C4-2B (cell line): Measurements from ENCODE around the gene IER5.

ENCODE experiments used
- H3K27ac ChIP-seq: fragments of 450-650 bp; 2 replicates; pipeline ENCODE4 v1.5.1; 2017
- ZFX ChIP-seq: fragments of 450-650 bp; IDR thresholded peaks from 2 replicates; pipeline ENCODE4 v1.6.1; 2017
- TF ChIP-seq, protein P1 (sequence below): fragments of 450-650 bp; conservative IDR thresholded peaks from 2 replicates; pipeline ENCODE4 v1.5.1; 2017; ENCODE audit warnings: mild to moderate bottlenecking

The IER5 gene

DNA sequence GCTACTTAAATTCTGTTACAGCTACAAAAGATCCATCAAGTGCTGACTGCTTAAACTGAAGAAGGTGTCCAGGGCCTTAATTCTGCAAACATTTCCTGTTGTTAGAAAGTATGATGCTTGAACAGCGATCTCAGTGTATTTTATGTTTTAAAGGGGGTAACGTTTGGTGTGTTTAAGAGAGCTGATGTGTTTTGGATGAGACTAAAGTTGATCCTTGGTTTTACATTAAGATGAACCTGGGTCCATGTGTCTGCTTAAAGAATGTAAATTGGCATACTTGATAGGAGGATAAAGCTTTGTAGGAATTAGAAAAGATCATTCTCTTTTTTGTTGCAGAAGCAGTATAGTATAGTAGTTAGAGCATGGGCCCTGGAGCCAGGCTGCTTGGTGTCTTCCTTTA is 3.6 kb downstream of the IER5 start:
- H3K27ac ChIP-seq: no peak overlapping the region
- TF ChIP-seq, protein P1, sequence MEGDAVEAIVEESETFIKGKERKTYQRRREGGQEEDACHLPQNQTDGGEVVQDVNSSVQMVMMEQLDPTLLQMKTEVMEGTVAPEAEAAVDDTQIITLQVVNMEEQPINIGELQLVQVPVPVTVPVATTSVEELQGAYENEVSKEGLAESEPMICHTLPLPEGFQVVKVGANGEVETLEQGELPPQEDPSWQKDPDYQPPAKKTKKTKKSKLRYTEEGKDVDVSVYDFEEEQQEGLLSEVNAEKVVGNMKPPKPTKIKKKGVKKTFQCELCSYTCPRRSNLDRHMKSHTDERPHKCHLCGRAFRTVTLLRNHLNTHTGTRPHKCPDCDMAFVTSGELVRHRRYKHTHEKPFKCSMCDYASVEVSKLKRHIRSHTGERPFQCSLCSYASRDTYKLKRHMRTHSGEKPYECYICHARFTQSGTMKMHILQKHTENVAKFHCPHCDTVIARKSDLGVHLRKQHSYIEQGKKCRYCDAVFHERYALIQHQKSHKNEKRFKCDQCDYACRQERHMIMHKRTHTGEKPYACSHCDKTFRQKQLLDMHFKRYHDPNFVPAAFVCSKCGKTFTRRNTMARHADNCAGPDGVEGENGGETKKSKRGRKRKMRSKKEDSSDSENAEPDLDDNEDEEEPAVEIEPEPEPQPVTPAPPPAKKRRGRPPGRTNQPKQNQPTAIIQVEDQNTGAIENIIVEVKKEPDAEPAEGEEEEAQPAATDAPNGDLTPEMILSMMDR: no peak
- TF ChIP-seq ZFX: no peak

DNA sequence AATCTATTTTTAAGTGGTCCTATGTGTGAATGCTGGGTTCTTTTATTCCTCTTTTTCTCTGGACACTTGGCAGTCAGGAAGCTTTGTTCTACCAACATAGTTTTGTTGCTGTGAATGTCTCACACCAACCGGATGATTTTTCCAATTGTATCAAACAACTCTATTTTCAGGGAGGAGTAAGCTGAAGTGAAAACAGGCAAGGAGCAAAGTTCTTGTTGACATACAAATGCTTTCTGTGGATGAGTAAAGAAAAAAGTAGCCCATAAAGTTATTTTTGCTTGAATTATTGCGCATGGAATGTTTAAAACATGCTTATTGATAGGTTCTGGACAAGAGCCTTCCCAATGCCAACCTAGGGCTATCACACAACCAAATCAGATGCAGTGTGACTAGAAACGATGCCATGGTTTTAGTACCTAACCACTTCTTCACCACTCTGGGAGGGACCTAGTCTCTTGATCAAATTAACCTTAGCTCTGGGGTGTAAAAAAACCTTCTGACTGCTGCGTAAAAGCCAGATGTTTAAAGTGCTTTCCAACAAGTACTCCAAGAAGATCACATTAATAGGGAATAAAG is 4.5 kb downstream of the IER5 start:
- H3K27ac ChIP-seq: no peak overlapping the region
- no peak for TF ChIP-seq ZFX
- TF ChIP-seq, protein P1: no peak

DNA sequence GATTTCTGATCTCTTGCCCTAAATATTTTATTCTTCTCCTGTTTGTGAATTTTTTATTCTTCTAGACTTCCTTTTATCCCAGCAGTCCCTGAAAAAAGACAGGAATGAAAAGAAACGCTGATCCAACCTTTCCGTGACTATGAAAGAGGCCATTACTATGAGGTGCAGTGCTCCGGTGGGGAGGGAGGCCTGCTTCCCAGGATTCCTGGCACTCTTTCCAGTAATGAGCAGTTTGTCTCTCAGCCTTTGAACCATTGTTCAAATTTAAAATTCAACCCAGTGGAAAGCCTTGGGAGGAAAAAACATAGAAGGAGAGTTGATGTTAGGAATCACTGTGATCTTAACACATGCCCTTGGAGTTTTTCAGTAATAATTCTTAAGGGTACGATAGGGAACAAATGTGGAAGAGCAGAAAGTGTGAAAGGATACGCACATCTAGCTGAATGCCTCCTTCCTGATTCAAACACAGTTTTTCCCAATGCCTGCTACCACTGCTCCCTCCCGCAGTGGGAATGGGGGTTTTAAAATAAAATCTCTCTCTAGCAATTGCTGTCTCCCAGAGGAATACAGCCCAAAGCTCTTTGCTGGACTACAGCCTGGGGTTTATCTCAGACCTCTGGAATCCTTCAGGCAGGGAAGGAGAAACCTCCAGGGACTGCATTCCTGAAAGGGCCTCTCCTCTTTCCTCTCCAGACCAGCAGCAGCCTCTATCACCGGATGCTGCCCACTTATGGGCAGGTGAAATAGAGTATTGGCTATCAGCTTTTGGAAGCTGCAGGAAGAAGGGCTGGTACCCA is 6.1 kb downstream of the IER5 start:
- no peak overlapping the region for H3K27ac ChIP-seq
- TF ChIP-seq, protein P1: no peak
- TF ChIP-seq ZFX: no peak

DNA sequence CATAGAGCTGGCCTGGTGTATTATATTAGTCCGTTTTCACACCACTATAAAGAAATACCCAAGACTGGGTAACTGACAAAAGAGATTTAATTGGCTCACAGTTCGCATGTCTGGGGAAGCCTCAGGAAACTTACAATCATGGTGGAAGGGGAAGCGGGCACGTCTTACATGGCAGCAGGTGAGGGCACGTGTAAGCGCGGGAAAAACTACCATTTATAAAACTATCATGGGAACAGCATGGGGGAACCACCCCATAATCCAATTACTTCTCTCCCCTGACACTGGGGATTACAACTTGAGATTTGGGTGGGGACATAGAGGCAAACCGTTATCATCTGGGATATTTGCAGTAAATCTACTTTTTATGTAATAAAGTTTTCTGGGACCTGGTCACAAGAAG is 6.8 kb downstream of the IER5 start:
- TF ChIP-seq ZFX: no peak
- TF ChIP-seq, protein P1: no peak
- H3K27ac ChIP-seq: no peak overlapping the region

DNA sequence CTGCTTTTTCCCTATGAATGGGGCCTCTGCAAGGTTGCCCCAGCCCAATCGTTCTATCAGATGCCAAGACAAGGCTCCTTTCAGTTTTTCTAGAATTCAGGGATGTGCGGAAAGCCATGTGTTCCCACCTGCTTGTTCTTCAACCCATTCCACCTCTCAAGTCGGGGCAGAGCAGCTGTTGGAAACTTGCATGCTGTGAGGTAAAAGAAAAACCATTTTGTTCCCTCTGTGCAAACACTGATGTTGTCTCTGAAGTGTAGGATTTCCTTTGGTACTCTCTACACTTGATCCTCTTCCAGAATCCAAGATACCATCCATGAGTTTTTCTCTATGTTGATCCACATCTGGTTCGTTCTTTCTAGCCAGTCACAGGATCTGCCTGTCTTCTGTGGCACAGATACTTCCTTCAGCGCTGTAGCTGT is 7.3 kb downstream of the IER5 start:
- TF ChIP-seq ZFX: no peak
- H3K27ac ChIP-seq: no peak overlapping the region

DNA sequence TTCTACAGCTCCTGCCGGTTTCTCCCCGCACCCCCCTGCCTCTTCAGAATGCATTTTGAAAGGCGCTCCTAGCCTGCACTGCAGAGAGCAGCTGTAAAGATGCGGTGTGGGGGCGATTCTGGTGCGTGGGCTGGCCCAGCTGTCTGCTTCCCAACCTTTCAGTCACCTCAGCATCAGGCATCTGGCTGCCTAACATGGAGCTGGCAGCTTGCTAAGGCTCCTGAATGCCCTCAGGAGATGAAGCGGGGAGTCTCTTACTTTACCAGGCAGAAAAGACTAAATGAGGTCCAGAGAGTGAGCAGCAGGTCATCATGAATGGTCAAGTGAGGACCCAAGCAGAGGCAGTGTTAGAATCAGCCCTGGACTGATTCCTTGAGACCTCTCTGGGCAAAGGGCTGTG is 8.7 kb downstream of the IER5 start:
- TF ChIP-seq ZFX: no peak
- TF ChIP-seq, protein P1: no peak
- H3K27ac ChIP-seq: no peak overlapping the region

DNA sequence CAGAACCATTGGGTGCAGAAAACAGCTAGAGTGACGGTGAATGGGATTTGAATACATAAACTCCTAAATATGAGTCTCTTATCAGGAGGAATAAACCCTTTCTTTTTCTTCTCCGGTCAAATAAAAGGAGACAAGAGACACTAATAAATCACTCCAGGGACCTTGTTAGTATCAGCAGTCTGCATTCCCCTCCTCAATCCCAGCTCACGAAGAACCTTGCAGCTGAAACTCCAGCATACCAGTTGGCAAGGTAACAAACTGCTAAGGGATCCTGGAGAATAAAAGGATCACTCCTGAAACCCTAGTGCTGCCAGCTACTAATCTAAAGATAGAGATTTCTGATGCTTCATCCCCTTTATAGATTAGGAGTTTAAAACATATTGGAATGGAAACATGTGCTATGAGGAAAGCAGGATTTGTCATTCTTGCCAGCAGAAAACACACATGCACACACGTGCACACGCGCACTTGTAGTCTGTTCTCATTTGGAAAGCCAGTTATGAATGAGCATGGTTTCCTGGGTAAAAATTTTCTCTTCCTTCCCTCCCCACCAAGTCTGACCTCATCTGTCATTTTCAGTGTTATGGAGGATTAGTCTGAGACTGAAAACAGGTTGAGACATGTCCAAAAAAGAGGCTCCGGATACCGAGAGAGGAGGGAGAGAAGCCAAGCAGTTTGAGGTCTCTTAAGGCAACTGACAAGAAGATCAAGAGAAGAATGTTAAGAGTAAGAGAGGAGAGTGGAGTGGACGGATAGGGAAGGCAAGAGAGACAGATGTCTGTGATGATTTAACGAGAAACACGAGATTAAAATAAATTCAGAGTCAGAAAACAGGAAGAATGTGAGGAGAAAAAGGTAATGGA is 10.9 kb downstream of the IER5 start:
- no peak overlapping the region for H3K27ac ChIP-seq
- TF ChIP-seq ZFX: no peak
- TF ChIP-seq, protein P1: no peak
